Neural crest cell (in vitro differentiated cells): ENCODE results near the gene TMEM117. TPM values are rescaled to one million over a fixed set of nuclear protein-coding genes. Genes with fewer than 3 reads are reported as not detected.
A peak's percentile ranks its signal among the peaks of the same experiment; 100 is the strongest.

Source experiments
- DNase-seq: peaks from one replicate; pipeline ENCODE4 v3.0.0; 2021; ENCODE audit warnings: low read depth, mixed read lengths, low spot score
- H3K27ac Mint-ChIP-seq: one replicate; pipeline ENCODE4 v1.8.0; 2021; ENCODE audit warnings: mild to moderate bottlenecking, mixed read lengths; ENCODE audit not compliant: unreplicated experiment
- H3K27me3 Mint-ChIP-seq: 2 replicates; pipeline ENCODE4 v1.8.0; 2021; ENCODE audit warnings: low read depth, mild to moderate bottlenecking, mixed read lengths
- H3K36me3 Mint-ChIP-seq: 2 replicates; pipeline ENCODE4 v1.8.0; 2021; ENCODE audit warnings: low read depth, mild to moderate bottlenecking, mixed read lengths
- H3K4me1 Mint-ChIP-seq: 2 replicates; pipeline ENCODE4 v1.8.0; 2021; ENCODE audit warnings: mixed read lengths
- H3K4me3 Mint-ChIP-seq: one replicate; pipeline ENCODE4 v1.8.0; 2021; ENCODE audit warnings: mild to moderate bottlenecking, mixed read lengths
- H3K9me3 Mint-ChIP-seq: 2 replicates; pipeline ENCODE4 v1.8.0; 2021; ENCODE audit warnings: mixed read lengths
- CTCF ChIP-seq: fragments of 200-600 bp; sonication (generic); conservative IDR thresholded peaks from 2 replicates; pipeline ENCODE4 v1.5.0; 2021; ENCODE audit warnings: antibody characterized with exemption, mild to moderate bottlenecking
- total RNA-seq: library from RNA; stranded (reverse); gene quantifications from 2 replicates; pipeline ENCODE4 v1.2.1, GENCODE V29; 2021

The TMEM117 gene
- total RNA-seq, 1 donor from 2014 or later: 7.6 TPM

GRCh38 chr12:44114906-44115305 is 279.0 kb downstream of the TMEM117 start:
- H3K4me1 Mint-ChIP-seq: no peaks in the 10 kb centered on the region
- H3K9me3 Mint-ChIP-seq: no peaks in the 10 kb centered on the region
- DNase-seq: no peak
- H3K36me3 Mint-ChIP-seq: peaks cover 3% of the 10 kb centered on the region
- TF ChIP-seq CTCF: no peak
- no peak overlapping the region for H3K27ac Mint-ChIP-seq
- no peaks in the 10 kb centered on the region for H3K27me3 Mint-ChIP-seq
- H3K4me3 Mint-ChIP-seq: no peak overlapping the region

GRCh38 chr12:44117337-44117736 is 281.5 kb downstream of the TMEM117 start:
- H3K36me3 Mint-ChIP-seq: peaks cover 3% of the 10 kb centered on the region
- no peaks in the 10 kb centered on the region for H3K9me3 Mint-ChIP-seq
- DNase-seq: no peak
- H3K27ac Mint-ChIP-seq: no peak overlapping the region
- H3K4me1 Mint-ChIP-seq: no peaks in the 10 kb centered on the region
- TF ChIP-seq CTCF: no peak
- no peaks in the 10 kb centered on the region for H3K27me3 Mint-ChIP-seq
- no peak overlapping the region for H3K4me3 Mint-ChIP-seq

GRCh38 chr12:44118946-44119345 is 283.1 kb downstream of the TMEM117 start:
- Mint-ChIP-seq H3K4me1 (no peaks in the 10 kb centered on the region), H3K4me3 (no peak overlapping the region), H3K36me3 (peaks cover 10% of the 10 kb centered on the region), H3K9me3 (no peaks in the 10 kb centered on the region), H3K27me3 (no peaks in the 10 kb centered on the region), H3K27ac (no peak overlapping the region)
- no peak for TF ChIP-seq CTCF
- DNase-seq: no peak

GRCh38 chr12:44126806-44127205 is 290.9 kb downstream of the TMEM117 start:
- no peak for DNase-seq
- H3K9me3 Mint-ChIP-seq: no peaks in the 10 kb centered on the region
- H3K4me3 Mint-ChIP-seq: no peak overlapping the region
- no peak for TF ChIP-seq CTCF
- H3K4me1 Mint-ChIP-seq: peaks cover 54% of the 10 kb centered on the region
- no peaks in the 10 kb centered on the region for H3K27me3 Mint-ChIP-seq
- no peak overlapping the region for H3K27ac Mint-ChIP-seq
- H3K36me3 Mint-ChIP-seq: peaks cover 18% of the 10 kb centered on the region

- peaks cover 58% of the 10 kb centered on the region for H3K4me1 Mint-ChIP-seq
- peak; percentile 10 for DNase-seq
These were observed 292.3 kb downstream of the TMEM117 start for GRCh38 chr12:44127966-44128710.

More at GRCh38 chr12:44127966-44128710, 292.3 kb downstream of the TMEM117 start:
- Mint-ChIP-seq H3K27ac (peak overlapping the region; percentile 85), H3K27me3 (no peaks in the 10 kb centered on the region), H3K4me3 (peak overlapping the region; percentile 14), H3K36me3 (peaks cover 14% of the 10 kb centered on the region), H3K9me3 (no peaks in the 10 kb centered on the region)
- no peak for TF ChIP-seq CTCF
